MCF 10A (cell line): ENCODE results near the gene HSPA12B. TPM values are rescaled to one million over a fixed set of nuclear protein-coding genes. Genes with fewer than 3 reads are reported as not detected.

Experiments
- BruUV-seq: library from RNA; stranded (reverse); fragments of 400-500 nt; replicated peaks from 2 replicates; lab custom pipeline; 2021; lab: Mats Ljungman, UMichigan
- CTCF ChIA-PET: fragments of 300-600 bp; sonication (Branson Sonifier 250); formaldehyde crosslinking; extraction: SDS; loops from one replicate; lab custom pipeline; 2021; ENCODE audit warnings: antibody characterized with exemption, inconsistent platforms; lab: Yijun Ruan, JAX
- POLR2A ChIA-PET: fragments of 300-600, 350-650 bp; sonication (Branson Sonifier 250); formaldehyde crosslinking; extraction: SDS; loops from one replicate; lab custom pipeline; 2020; ENCODE audit warnings: antibody characterized with exemption, inconsistent platforms; lab: Yijun Ruan, JAX
- DNase-seq: peaks from one replicate; pipeline ENCODE4 v3.0.0-alpha.2; 2018; ENCODE audit not compliant: unreplicated experiment
- H3K27ac Mint-ChIP-seq: one replicate; pipeline ENCODE4 v1.8.0; 2022; ENCODE audit warnings: mild to moderate bottlenecking, low read depth, mixed read lengths; ENCODE audit not compliant: unreplicated experiment
- H3K27me3 Mint-ChIP-seq: one replicate; pipeline ENCODE4 v1.8.0; 2022; ENCODE audit warnings: mixed read lengths; ENCODE audit not compliant: insufficient read depth, unreplicated experiment
- H3K36me3 Mint-ChIP-seq: one replicate; pipeline ENCODE4 v1.8.0; 2022; ENCODE audit warnings: mild to moderate bottlenecking, moderate library complexity, mixed read lengths; ENCODE audit not compliant: insufficient read depth, unreplicated experiment
- H3K4me1 Mint-ChIP-seq: one replicate; pipeline ENCODE4 v1.8.0; 2022; ENCODE audit warnings: mixed read lengths; ENCODE audit not compliant: insufficient read depth, unreplicated experiment
- H3K4me3 Mint-ChIP-seq: one replicate; pipeline ENCODE4 v1.8.0; 2022; ENCODE audit warnings: mild to moderate bottlenecking, moderate library complexity, mixed read lengths; ENCODE audit not compliant: unreplicated experiment
- H3K9me3 Mint-ChIP-seq: one replicate; pipeline ENCODE4 v1.8.0; 2022; ENCODE audit warnings: mixed read lengths; ENCODE audit not compliant: unreplicated experiment
- intact Hi-C: fragments of 100-400 bp; cut with micrococcal nuclease; formaldehyde crosslinking; loops from 2 replicates; pipeline ENCODE4 v1.14.1; 2022
- total RNA-seq: library from RNA; stranded (reverse); gene quantifications from 2 replicates; pipeline ENCODE4 v1.2.3, GENCODE V29; 2022
- TF ChIP-seq, protein P1 (sequence below): fragments of 200-600 bp; IDR thresholded peaks from one replicate; pipeline ENCODE4 v1.8.0; 2022; ENCODE audit warnings: antibody characterized with exemption, mild to moderate bottlenecking; ENCODE audit not compliant: unreplicated experiment

The HSPA12B gene
- total RNA-seq, 1 experiment from 2014 or later, result not detected

DNA sequence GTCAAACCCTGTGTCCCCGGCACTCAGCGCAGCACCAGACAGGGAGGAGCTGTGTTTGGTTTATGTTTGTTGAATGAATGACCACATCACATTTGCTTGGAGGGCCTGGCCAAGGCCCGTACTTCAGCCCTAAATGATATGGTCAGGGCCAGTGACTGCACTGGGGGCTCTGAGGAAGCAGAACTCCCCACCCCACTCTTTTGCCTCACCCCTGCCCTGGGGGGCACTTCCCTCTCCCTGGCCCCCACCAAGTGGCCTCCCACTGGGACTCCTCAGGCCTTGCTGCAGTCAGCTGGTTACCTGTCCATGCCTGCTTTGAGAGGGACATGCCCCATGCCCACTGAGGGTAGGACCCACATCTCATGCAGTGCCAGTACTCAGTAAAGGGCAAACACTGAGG, 32.2 kb downstream of the HSPA12B start:
- Mint-ChIP-seq H3K4me1 (peaks cover 18% of the 10 kb centered on the region), H3K27me3 (no peaks in the 10 kb centered on the region), H3K4me3 (no peak overlapping the region), H3K36me3 (peaks cover 6% of the 10 kb centered on the region), H3K9me3 (no peaks in the 10 kb centered on the region), H3K27ac (no peak overlapping the region)
- intact Hi-C loops, result no loop called here
- no TSS peak for BruUV-seq
- ChIA-PET POLR2A (no interaction called here), CTCF (interaction anchor here (0.7 to 6.7 kb wide), 5 partner anchors 10 to 90 kb away, joined by 4 to 65 read pairs (median 7); partner anchors contain the start of gene SPEF1)
- TF ChIP-seq, protein P1, sequence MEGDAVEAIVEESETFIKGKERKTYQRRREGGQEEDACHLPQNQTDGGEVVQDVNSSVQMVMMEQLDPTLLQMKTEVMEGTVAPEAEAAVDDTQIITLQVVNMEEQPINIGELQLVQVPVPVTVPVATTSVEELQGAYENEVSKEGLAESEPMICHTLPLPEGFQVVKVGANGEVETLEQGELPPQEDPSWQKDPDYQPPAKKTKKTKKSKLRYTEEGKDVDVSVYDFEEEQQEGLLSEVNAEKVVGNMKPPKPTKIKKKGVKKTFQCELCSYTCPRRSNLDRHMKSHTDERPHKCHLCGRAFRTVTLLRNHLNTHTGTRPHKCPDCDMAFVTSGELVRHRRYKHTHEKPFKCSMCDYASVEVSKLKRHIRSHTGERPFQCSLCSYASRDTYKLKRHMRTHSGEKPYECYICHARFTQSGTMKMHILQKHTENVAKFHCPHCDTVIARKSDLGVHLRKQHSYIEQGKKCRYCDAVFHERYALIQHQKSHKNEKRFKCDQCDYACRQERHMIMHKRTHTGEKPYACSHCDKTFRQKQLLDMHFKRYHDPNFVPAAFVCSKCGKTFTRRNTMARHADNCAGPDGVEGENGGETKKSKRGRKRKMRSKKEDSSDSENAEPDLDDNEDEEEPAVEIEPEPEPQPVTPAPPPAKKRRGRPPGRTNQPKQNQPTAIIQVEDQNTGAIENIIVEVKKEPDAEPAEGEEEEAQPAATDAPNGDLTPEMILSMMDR, result no peak
- DNase-seq, result no peak

DNA sequence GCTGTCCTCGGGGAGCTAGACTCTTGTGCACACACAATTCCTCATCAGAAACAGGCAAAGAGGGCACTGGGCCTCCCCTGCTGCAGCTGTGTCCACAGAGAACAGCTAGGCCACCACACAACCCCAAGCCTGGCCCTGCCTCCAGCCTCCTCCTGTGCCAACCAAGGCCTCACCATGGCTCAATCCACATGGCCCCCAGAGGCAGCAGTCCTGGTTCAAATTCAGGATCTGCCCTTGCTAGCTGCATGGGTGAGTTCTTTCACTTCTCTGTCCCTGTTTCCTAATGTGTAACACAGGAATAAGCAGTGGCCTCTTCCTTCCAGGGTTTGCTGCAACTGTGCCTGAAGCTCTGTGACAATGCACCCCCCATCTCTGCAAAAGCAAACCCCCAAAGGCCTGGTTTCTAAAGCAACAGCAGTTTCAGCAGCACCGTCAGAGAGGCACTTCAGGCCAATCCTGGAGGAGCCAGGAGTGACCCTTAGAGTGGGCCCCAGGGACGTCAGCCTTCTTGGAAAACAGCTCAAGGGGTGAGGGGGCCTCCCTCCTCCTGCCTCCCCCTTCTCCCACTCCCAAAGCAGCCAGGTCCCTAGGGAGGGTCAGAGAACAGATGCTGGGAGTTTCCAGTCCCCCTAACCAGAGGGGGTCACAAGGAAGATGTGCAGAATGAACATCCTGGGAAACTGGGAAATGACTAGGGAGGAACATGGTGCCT, 32.8 kb downstream of the HSPA12B start:
- intact Hi-C loops, result no loop called here
- H3K27me3 Mint-ChIP-seq, result no peaks in the 10 kb centered on the region
- peaks cover 6% of the 10 kb centered on the region for H3K36me3 Mint-ChIP-seq
- CTCF ChIA-PET, result interaction anchor here (0.6 to 6.7 kb wide), 9 partner anchors 10 to 345 kb away, joined by 3 to 65 read pairs (median 4); partner anchors contain the start of gene SPEF1
- H3K9me3 Mint-ChIP-seq, result no peaks in the 10 kb centered on the region
- H3K4me1 Mint-ChIP-seq, result peaks cover 18% of the 10 kb centered on the region
- no peak overlapping the region for H3K4me3 Mint-ChIP-seq
- TF ChIP-seq, protein P1, result no peak
- H3K27ac Mint-ChIP-seq, result peak overlapping the region; percentile 61
- POLR2A ChIA-PET, result interaction anchor here (0.7 to 1.4 kb wide), 4 partner anchors 13 to 332 kb away, joined by 3 to 8 read pairs (median 3); partner anchors contain the start of gene CENPB
- no TSS peak for BruUV-seq
- no peak for DNase-seq

DNA sequence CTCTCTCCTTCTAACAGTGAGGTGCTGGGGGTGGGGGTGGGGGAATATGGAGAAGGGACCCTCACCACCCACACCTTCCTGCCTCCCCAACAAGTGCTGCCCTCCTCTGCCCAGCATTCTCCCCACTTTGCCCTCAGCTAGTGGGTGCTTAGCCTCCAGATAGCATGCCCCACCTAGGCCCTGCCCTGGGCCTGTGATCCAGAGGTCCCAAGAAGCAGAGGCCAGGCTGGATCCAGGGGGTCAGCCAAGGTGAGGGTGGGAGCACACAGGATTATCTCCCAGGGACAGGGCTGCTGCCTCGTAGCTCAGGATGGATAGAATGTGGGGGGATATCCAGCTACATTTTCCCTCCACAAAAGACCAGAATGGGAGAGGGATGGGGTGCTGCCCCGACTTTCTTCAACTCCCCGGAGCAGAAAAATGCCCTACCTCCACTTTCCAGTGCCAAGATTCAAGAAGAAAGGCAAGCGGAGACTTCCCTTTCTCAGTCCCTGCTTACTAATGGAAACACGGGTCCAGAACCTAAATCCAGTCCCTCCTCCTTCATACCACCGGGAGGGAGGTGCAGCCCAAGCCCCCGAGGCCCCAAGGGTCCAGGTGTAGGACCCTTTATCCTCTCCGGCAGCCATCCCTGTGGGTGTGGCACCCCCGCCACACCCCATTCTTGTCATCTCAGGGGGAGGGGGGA, 34.1 kb downstream of the HSPA12B start:
- BruUV-seq, result no TSS peak
- intact Hi-C loops, result no loop called here
- Mint-ChIP-seq H3K4me3 (peak overlapping the region; percentile 84), H3K4me1 (peaks cover 18% of the 10 kb centered on the region), H3K36me3 (no peaks in the 10 kb centered on the region), H3K27me3 (no peaks in the 10 kb centered on the region), H3K9me3 (no peaks in the 10 kb centered on the region), H3K27ac (peak overlapping the region; percentile 61)
- DNase-seq, result no peak
- ChIA-PET POLR2A (interaction anchor here (0.5 to 3.9 kb wide), 26 partner anchors 8 to 766 kb away, joined by 3 to 61 read pairs (median 6); partner anchors contain the start of genes AP5S1, CDC25B, CENPB and MAVS), CTCF (interaction anchor here (0.7 to 6.7 kb wide), 12 partner anchors 12 to 346 kb away, joined by 3 to 65 read pairs (median 6); partner anchors contain the start of genes AP5S1 and SPEF1)
- TF ChIP-seq, protein P1, result no peak

DNA sequence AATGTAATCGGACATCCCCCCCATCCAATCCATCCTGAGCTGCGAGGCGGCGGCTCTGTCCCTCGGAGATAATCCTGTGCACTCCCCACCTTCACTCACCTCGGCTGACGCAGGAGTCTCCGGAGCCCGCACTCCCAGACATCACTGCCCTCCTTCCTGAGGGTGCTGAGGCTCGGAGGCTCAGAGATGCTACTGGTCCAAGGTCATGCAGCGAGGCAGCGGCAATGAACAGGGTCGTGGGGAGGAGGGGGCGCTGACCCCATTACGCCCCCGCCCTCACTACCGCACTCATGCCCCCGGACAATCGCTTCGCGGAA, 34.6 kb downstream of the HSPA12B start:
- no peak for DNase-seq
- H3K4me3 Mint-ChIP-seq, result peak overlapping the region; percentile 84
- intact Hi-C loops, result no loop called here
- H3K9me3 Mint-ChIP-seq, result no peaks in the 10 kb centered on the region
- CTCF ChIA-PET, result interaction anchor here (0.7 to 6.7 kb wide), 11 partner anchors 12 to 234 kb away, joined by 3 to 65 read pairs (median 7); partner anchors contain the start of genes AP5S1 and CENPB
- H3K27me3 Mint-ChIP-seq, result no peaks in the 10 kb centered on the region
- peaks cover 18% of the 10 kb centered on the region for H3K4me1 Mint-ChIP-seq
- no peaks in the 10 kb centered on the region for H3K36me3 Mint-ChIP-seq
- POLR2A ChIA-PET, result interaction anchor here (0.6 to 3.9 kb wide), 30 partner anchors 10 to 766 kb away, joined by 3 to 61 read pairs (median 6); partner anchors contain the start of genes AP5S1, CDC25B, CENPB and MAVS
- TF ChIP-seq, protein P1, result no peak
- peak overlapping the region; percentile 61 for H3K27ac Mint-ChIP-seq
- TSS peak; percentile 44 for BruUV-seq
